T-helper 1 cell (primary cell): ENCODE measurements around the gene SEC16A.
"Not testable (repeated sequence)": the region's sequence is repeated elsewhere in the genome, so short reads cannot be mapped to it uniquely, and the experiment has no call there.

Experiments
- DNase-seq, 5 donors: peaks; one replicate each; pipeline ENCODE4 v3.0.0-alpha.2; 2012 to 2020

SEC16A gene

GRCh38 chr9:136439481-136440408 lies 43.1 kb downstream of the SEC16A start, which contains the start of gene INPP5E:
TSS of gene INPP5E (minus strand) at chr9:136439845. CDS start at chr9:136439419, 426 bp downstream.
- DNase-seq: peak; percentile 59 to 83 (median 71)

GRCh38 chr9:136438548-136439480 lies 44.0 kb downstream of the SEC16A start:
- peak; percentile 31 to 58 (median 47) for DNase-seq

DNA sequence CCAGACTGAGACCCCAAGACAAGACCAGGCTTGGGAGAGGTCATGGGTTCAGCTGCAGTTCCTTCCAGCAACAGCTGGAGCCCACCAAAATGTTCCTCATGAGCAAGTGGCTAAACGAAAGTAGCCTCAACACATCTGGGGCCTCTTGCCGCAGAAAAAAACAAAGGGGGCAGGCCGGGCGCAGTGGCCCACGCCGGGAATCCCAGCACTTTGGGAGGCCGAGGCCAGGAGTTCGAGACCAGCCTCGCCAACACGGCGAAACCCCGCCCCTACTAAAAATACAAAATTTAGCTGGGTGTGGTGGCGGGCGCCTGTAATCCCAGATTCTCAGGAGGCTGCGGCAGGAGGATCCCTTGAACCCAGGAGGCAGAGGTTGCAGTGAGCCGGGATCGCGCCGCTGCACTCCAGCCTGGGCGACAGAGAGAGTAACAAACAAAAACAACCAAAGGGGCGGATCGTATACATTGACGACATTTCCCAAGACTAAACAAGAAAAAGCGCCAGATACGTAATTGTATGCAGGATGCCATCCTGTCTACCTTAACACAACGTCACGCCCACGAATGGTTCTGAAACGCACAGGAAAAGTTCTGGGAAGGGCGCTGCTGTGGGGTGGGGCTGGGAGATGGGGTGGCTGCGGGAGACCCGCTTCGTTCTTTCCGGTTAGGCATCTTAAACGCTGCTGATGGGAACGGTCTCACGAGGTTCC lies 44.8 kb downstream of the SEC16A start:
- DNase-seq: no peak

DNA sequence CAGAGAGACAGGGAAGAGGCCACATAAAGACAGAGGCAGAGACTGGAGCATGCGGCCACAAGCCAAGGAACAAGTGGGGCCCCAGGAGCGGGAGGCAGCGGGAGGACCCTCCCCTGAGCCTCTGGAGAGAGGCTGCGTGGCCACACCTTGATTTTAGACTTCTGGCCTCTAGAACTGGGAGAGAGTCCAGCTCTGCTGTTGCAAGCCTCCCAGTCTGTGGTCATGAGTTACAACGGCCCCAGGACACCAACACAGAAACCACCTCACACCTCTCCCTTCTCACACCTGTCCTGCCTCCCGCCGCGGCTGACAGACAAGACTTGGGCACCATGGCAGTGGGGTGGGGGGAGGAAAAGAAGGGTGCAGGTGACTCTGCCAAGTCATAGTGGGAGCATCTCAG lies 45.4 kb downstream of the SEC16A start:
- no peak for DNase-seq

- DNase-seq: no peak
Observed at GRCh38 chr9:136436055-136436634, 46.7 kb downstream of the SEC16A start.

DNA sequence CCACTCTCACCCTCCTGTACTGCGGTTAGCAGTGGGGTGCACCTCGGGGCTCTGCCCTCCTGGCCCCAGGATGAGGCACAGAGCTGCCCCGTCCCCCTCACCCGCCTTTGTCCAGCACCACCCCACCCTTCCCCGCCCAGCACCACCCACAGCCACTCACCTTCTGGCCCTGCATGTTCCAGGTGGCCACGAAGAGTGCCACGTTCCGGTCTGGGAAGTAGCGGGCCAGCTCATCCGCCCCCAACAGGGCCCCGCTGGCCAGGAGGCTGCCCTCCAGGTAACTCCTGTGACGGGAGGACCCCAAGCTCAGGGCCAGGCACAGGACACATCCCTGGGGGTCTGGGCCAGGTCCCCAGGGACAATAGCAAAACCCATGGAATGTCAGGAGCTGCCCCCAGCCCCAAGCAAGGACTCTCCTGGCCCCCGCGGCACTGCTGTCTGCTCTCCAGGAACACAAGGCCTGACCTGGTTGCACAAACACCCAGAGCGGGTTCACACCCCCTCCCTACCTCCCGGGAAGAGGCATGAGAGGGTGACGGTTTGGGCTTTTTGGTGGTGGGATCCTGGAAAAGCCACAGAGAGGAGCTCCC lies 48.2 kb downstream of the SEC16A start:
- no peak for DNase-seq

GRCh38 chr9:136433849-136434579 lies 48.8 kb downstream of the SEC16A start:
- no peak for DNase-seq

- DNase-seq: no peak
Observed at GRCh38 chr9:136433043-136433715, 49.7 kb downstream of the SEC16A start.

GRCh38 chr9:136432591-136432990 lies 50.2 kb downstream of the SEC16A start:
- no peak for DNase-seq

- DNase-seq: no peak
Observed at GRCh38 chr9:136431782-136432350, 51.0 kb downstream of the SEC16A start.

GRCh38 chr9:136430588-136431234 lies 52.1 kb downstream of the SEC16A start:
- DNase-seq: no peak

- DNase-seq: no peak
Observed at GRCh38 chr9:136429683-136430491, 53.0 kb downstream of the SEC16A start.

DNA sequence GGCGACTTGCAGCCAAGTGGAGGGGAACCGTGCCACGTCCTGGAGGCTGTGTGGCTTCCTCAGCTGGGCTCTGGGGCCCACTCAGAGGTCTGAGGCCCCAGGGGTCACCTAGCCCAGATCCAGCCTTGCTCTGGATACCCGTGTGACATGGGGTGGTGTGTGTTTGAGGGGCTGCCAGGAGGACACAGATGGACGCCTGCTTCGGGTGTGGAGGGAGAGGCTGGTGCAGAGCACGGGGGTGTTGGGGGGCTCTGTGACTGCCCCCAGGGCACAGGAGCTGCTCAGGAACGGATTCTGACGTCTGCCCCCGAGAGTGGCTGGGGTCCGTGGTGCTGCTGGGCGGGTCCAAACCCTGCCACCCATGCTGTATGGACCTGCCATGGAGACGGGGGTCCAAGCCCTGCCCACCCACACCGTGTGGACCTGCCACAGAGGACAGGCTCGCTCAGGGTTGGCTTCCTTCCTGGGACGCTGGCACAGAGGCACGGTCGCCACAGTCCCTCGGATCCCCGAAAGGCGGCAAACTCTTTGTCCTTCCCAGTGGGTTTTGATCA lies 53.7 kb downstream of the SEC16A start:
- no peak for DNase-seq

DNA sequence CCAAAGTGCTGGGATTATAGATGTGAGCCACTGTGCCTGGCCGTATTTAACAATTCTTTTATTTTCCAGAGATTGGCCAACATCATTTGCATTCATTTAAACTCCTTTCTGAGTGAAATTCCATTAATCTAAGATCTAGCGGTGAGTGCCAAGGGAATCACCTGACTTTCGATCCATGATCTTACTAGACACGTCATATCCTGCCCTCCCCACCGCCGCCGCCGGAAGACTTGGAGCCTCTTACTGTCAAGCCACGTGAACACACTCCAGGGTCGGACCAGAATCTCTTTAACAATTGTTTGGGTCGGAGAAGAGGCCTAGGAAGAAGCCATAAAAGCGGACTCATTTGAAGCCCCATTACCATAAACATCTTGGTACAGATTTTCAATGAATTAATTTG lies 56.1 kb downstream of the SEC16A start:
- DNase-seq: no peak

DNA sequence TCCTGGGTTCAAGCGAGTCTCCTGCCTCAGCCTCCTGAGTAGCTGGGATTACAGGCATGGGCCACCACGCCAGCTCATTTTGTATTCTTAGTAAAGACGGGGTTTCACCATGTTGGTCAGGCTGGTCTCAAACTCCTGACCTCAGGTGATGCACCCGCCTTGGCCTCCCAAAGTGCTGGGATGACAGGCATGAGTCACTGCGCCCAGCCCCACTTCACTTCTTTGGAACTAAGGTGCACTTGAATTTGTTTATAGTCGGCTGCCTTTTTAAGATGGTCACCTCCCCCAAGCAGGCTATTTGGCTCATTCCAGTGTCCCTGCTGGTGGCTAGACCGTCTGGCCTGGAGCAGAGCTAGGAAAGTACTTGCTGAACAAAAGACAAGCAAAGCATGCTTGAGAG lies 57.5 kb downstream of the SEC16A start:
- DNase-seq: not testable (repeated sequence)

GRCh38 chr9:136424750-136425362 lies 58.0 kb downstream of the SEC16A start:
- no peak for DNase-seq

GRCh38 chr9:136423432-136424146 lies 59.3 kb downstream of the SEC16A start:
- DNase-seq: no peak
